IMR-90 (cell line): Measurements from ENCODE around the gene TTLL7. TPM values are rescaled to one million over a fixed set of nuclear protein-coding genes. Genes with fewer than 3 reads are reported as not detected.

Source experiments
- ATAC-seq: fragments of 200-7000 bp; cut with Tn5 transposase; 2 replicates; pipeline ENCODE4 v1.9.1; 2020; ENCODE audit warnings: low read depth, mild to moderate bottlenecking, moderate library complexity
- BruUV-seq: library from RNA; stranded (reverse); fragments of 400-500 nt; replicated peaks from 2 replicates; lab custom pipeline; 2021; lab: Mats Ljungman, UMichigan
- CTCF ChIA-PET: fragments of 300-600 bp; formaldehyde crosslinking; extraction: SDS; loops from one replicate; lab custom pipeline; 2021; ENCODE audit warnings: antibody characterized with exemption; lab: Yijun Ruan, JAX
- POLR2A ChIA-PET: fragments of 300-600 bp; sonication (Branson Sonifier 250); formaldehyde crosslinking; loops from one replicate; lab custom pipeline; 2022; ENCODE audit warnings: antibody characterized with exemption; ENCODE audit not compliant: unreplicated experiment; lab: Charles Lee
- DNase-seq: peaks from one replicate; pipeline ENCODE4 v3.0.0; 2013
- H2AFZ ChIP-seq: replicated peaks from 2 replicates; pipeline ENCODE3; 2013; ENCODE audit warnings: low read length, mild to moderate bottlenecking; ENCODE audit not compliant: poor library complexity
- H2AK5ac ChIP-seq: 2 replicates; pipeline ENCODE4 v1.6.1; 2013; ENCODE audit warnings: low read depth, low read length, inconsistent platforms
- H2AK9ac ChIP-seq: replicated peaks from 2 replicates; pipeline ENCODE3; 2013; ENCODE audit warnings: mild to moderate bottlenecking, low read depth, low read length, moderate library complexity; ENCODE audit not compliant: poor library complexity
- H2BK120ac ChIP-seq: 2 replicates; pipeline ENCODE4 v1.6.1; 2013; ENCODE audit warnings: low read depth, low read length, inconsistent platforms
- H2BK15ac ChIP-seq: 3 replicates; pipeline ENCODE4 v1.6.1; 2013; ENCODE audit warnings: low read depth, low read length, inconsistent platforms
- H2BK20ac ChIP-seq: 2 replicates; pipeline ENCODE4 v1.6.1; 2013; ENCODE audit warnings: low read depth, mild to moderate bottlenecking, inconsistent platforms, low read length, moderate library complexity
- H2BK5ac ChIP-seq: 2 replicates; pipeline ENCODE4 v1.6.1; 2013; ENCODE audit warnings: mild to moderate bottlenecking, low read depth, low read length, inconsistent platforms; ENCODE audit not compliant: poor library complexity, severe bottlenecking
- H3K14ac ChIP-seq: replicated peaks from 2 replicates; pipeline ENCODE4 v1.6.1; 2013; ENCODE audit warnings: low read depth, low read length, inconsistent platforms
- H3K18ac ChIP-seq: 2 replicates; pipeline ENCODE4 v1.6.1; 2013; ENCODE audit warnings: low read depth, low read length, control low read depth
- H3K23ac ChIP-seq: 2 replicates; pipeline ENCODE4 v1.6.1; 2013; ENCODE audit warnings: low read depth, low read length, inconsistent platforms
- H3K27ac ChIP-seq: 2 replicates; pipeline ENCODE4 v1.5.1; 2013; ENCODE audit warnings: mild to moderate bottlenecking, control low read depth, low read length; ENCODE audit not compliant: insufficient read depth
- H3K27me3 ChIP-seq: 2 replicates; pipeline ENCODE4 v1.6.1; 2013; ENCODE audit warnings: low read length; ENCODE audit not compliant: control insufficient read depth, insufficient read depth
- H3K36me3 ChIP-seq: 2 replicates; pipeline ENCODE4 v1.6.1; 2013; ENCODE audit warnings: low read length, mixed read lengths; ENCODE audit not compliant: control insufficient read depth, insufficient read depth
- H3K4ac ChIP-seq: 2 replicates; pipeline ENCODE4 v1.6.1; 2013; ENCODE audit warnings: low read depth, low read length, inconsistent platforms
- H3K4me1 ChIP-seq: 2 replicates; pipeline ENCODE4 v1.6.1; 2013; ENCODE audit warnings: low read length, mixed read lengths; ENCODE audit not compliant: control insufficient read depth, insufficient read depth
- H3K4me2 ChIP-seq: 2 replicates; pipeline ENCODE4 v1.6.1; 2013; ENCODE audit warnings: low read depth, mild to moderate bottlenecking, control low read depth, low read length, moderate library complexity
- H3K4me3 ChIP-seq: 2 replicates; pipeline ENCODE4 v1.5.1; 2013; ENCODE audit warnings: low read depth, mild to moderate bottlenecking, control low read depth, low read length, moderate library complexity; ENCODE audit not compliant: insufficient read depth
- H3K56ac ChIP-seq: 2 replicates; pipeline ENCODE4 v1.6.1; 2013; ENCODE audit warnings: low read length, inconsistent platforms; ENCODE audit not compliant: insufficient read depth; ENCODE audit errors: extremely low read depth
- H3K79me1 ChIP-seq, 2 experiments: 2 replicates each; pipeline ENCODE4 v1.6.1; 2013; ENCODE audit warnings: low read length in 2 of 2, inconsistent platforms in 1 of 2, low read depth in 1 of 2
- H3K9ac ChIP-seq: 2 replicates; pipeline ENCODE4 v1.6.1; 2013; ENCODE audit warnings: low read depth, low read length, control low read depth
- H3K9me1 ChIP-seq: 2 replicates; pipeline ENCODE4 v1.6.1; 2013; ENCODE audit warnings: low read length, inconsistent platforms; ENCODE audit not compliant: insufficient read depth
- H3K9me3 ChIP-seq: 2 replicates; pipeline ENCODE4 v1.6.1; 2013; ENCODE audit warnings: low read length; ENCODE audit not compliant: control insufficient read depth, insufficient read depth
- H4K20me1 ChIP-seq: 2 replicates; pipeline ENCODE4 v1.6.1; 2013; ENCODE audit warnings: low read length, inconsistent platforms; ENCODE audit not compliant: insufficient read depth
- H4K5ac ChIP-seq: 2 replicates; pipeline ENCODE4 v1.6.1; 2013; ENCODE audit warnings: mild to moderate bottlenecking, low read depth, low read length, control low read depth
- H4K8ac ChIP-seq, 2 experiments: 2 replicates each; pipeline ENCODE4 v1.6.1; 2013; ENCODE audit warnings: low read depth in 2 of 2, low read length in 2 of 2, control low read depth in 1 of 2, inconsistent platforms in 1 of 2
- H4K91ac ChIP-seq: 2 replicates; pipeline ENCODE4 v1.6.1; 2013; ENCODE audit warnings: low read depth, low read length, inconsistent platforms; ENCODE audit not compliant: insufficient read depth
- BHLHE40 ChIP-seq: fragments of 150-350 bp; IDR thresholded peaks from 2 replicates; pipeline ENCODE4 v1.6.1; 2016; ENCODE audit warnings: mild to moderate bottlenecking, low read depth, low read length
- CHD1 ChIP-seq: IDR thresholded peaks from 2 replicates; pipeline ENCODE4 v1.6.1; 2012; ENCODE audit warnings: low read depth, low read length, improper control_type of control experiment
- CTCF ChIP-seq: conservative IDR thresholded peaks from 2 replicates; pipeline ENCODE4 v1.5.1; 2012; ENCODE audit warnings: mild to moderate bottlenecking, low read depth, low read length, improper control_type of control experiment
- ELK1 ChIP-seq: fragments of 150-350 bp; IDR thresholded peaks from 2 replicates; pipeline ENCODE4 v1.6.1; 2016; ENCODE audit warnings: low read depth, mild to moderate bottlenecking, low read length, moderate library complexity, borderline replicate concordance
- FOS ChIP-seq: fragments of 150-350 bp; IDR thresholded peaks from 2 replicates; pipeline ENCODE4 v1.6.1; 2016; ENCODE audit warnings: low read depth, low read length
- MAZ ChIP-seq: IDR thresholded peaks from 2 replicates; pipeline ENCODE4 v1.6.1; 2012; ENCODE audit warnings: low read depth, mild to moderate bottlenecking, low read length, improper control_type of control experiment, moderate library complexity, borderline replicate concordance
- MXI1 ChIP-seq: IDR thresholded peaks from 2 replicates; pipeline ENCODE4 v1.6.1; 2012; ENCODE audit warnings: low read depth, mild to moderate bottlenecking, low read length, moderate library complexity, borderline replicate concordance
- NFE2L2 ChIP-seq: fragments of 150-350 bp; IDR thresholded peaks from 2 replicates; pipeline ENCODE4 v1.6.1; 2016; ENCODE audit warnings: low read depth, mild to moderate bottlenecking, low read length
- POLR2A ChIP-seq: IDR thresholded peaks from 2 replicates; pipeline ENCODE4 v1.6.1; 2012; ENCODE audit warnings: mild to moderate bottlenecking, low read depth, low read length
- RAD21 ChIP-seq: IDR thresholded peaks from 2 replicates; pipeline ENCODE4 v1.6.1; 2012; ENCODE audit warnings: low read length, improper control_type of control experiment
- RCOR1 ChIP-seq: IDR thresholded peaks from 2 replicates; pipeline ENCODE4 v1.6.1; 2012; ENCODE audit warnings: mild to moderate bottlenecking, low read length, improper control_type of control experiment; ENCODE audit not compliant: insufficient replicate concordance
- WGBS, 2 experiments: methylation state at CpG; one replicate each; pipeline versions ENCODE4 v1.1.5 to v1.1.7; 2013; ENCODE audit warnings: missing lambda C conversion rate in 2 of 2; ENCODE audit not compliant: insufficient read length in 1 of 2; ENCODE audit errors: extremely low coverage in 2 of 2; 5-methylcytosine and 5-hydroxymethylcytosine counted together
- dilution Hi-C: fragments of 300-500 bp; cut with HindIII; formaldehyde crosslinking; loops from one replicate; pipeline ENCODE4 v1.14.3; 2018; ENCODE audit warnings: low sequenced_read_pairs; ENCODE audit not compliant: unreplicated experiment
- in situ Hi-C: fragments of 300-500 bp; cut with MboI; formaldehyde crosslinking; loops from 3 replicates; pipeline ENCODE4 v1.14.3; 2019; ENCODE audit warnings: low sequenced_read_pairs, inconsistent platforms, mixed read lengths
- intact Hi-C: fragments of 100-400 bp; cut with micrococcal nuclease; formaldehyde crosslinking; loops from 2 replicates; pipeline ENCODE4 v1.10.0; 2022
- polyA plus RNA-seq, 3 experiments: library from polyadenylated mRNA; depleted of rRNA; stranded (reverse); fragments of >200 nt; gene quantifications; 2 replicates each; pipeline ENCODE4 v1.2.3, GENCODE V29; 2012; ENCODE audit warnings: low replicate concordance in 1 of 3
- total RNA-seq: library from RNA; depleted of rRNA; stranded (reverse); fragments of >200 nt; gene quantifications from 2 replicates; pipeline ENCODE4 v1.2.3, GENCODE V29; 2012

TTLL7 gene
- total and polyA plus RNA-seq, 2 of the 4 experiments (the other 2 are of a cell fraction): 5.7 to 8.1 TPM

DNA sequence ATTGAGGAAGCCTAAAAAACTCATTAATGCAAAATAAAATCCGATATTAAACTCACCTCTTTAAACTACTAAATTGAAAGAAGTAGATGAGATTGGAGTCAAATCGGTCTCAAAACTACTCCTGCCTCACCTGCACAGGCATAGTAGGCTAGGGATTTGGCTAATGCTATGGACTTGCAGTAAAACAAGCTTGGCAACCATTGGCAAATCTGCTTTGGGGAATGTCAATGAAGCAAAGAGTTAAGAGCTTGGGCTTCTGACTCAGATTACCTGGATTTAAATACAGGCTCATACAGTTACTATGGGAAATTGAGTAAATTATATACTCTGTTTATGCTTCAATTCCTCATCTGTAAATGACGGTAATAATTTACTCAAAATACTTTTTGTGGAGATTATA is 111.4 kb downstream of the TTLL7 start:
- no peak overlapping the region for H4K5ac ChIP-seq
- H3K36me3 ChIP-seq: no peaks in the 10 kb centered on the region
- BruUV-seq: no TSS peak
- H4K8ac ChIP-seq: no peak overlapping the region
- H2AFZ ChIP-seq: no peak overlapping the region
- H4K91ac ChIP-seq: no peak overlapping the region
- no peak overlapping the region for H2BK20ac ChIP-seq
- ChIA-PET CTCF (no interaction called here), POLR2A (no interaction called here)
- H3K9ac ChIP-seq: no peak overlapping the region
- no peak for DNase-seq
- no peak for TF ChIP-seq MAZ
- no peak for TF ChIP-seq MXI1
- no peak for TF ChIP-seq FOS
- TF ChIP-seq POLR2A: no peak
- no peak for TF ChIP-seq CHD1
- TF ChIP-seq RAD21: no peak
- no peak for TF ChIP-seq CTCF
- no peak for TF ChIP-seq ELK1
- no peak for TF ChIP-seq RCOR1
- TF ChIP-seq BHLHE40: no peak
- no peak for TF ChIP-seq NFE2L2
- no peak for ATAC-seq
- no peak overlapping the region for H2BK120ac ChIP-seq
- dilution Hi-C loops: no loop called here
- H3K27ac ChIP-seq: no peak overlapping the region
- H3K4ac ChIP-seq: no peak overlapping the region
- H3K14ac ChIP-seq: no peak overlapping the region
- peaks cover 2% of the 10 kb centered on the region; the same call in 1 of the 2 replicates for H3K4me1 ChIP-seq
- no peak overlapping the region for H3K4me2 ChIP-seq
- no peak overlapping the region for H2BK15ac ChIP-seq
- H3K56ac ChIP-seq: no peak overlapping the region
- H2AK5ac ChIP-seq: no peak overlapping the region
- intact Hi-C loops: no loop called here
- no peaks in the 10 kb centered on the region for H3K27me3 ChIP-seq
- H2AK9ac ChIP-seq: no peak overlapping the region
- no peak overlapping the region for H3K4me3 ChIP-seq
- no CpG with 5 or more reads among the region's 3 CpGs for WGBS, 2 experiments
- H3K79me1 ChIP-seq: no peaks in the 10 kb centered on the region
- H3K23ac ChIP-seq: no peak overlapping the region
- in situ Hi-C loops: no loop called here
- H2BK5ac ChIP-seq: no peak overlapping the region
- no peaks in the 10 kb centered on the region for H4K20me1 ChIP-seq
- H3K9me1 ChIP-seq: peaks cover 3% of the 10 kb centered on the region; the same call in 1 of the 2 replicates
- no peak overlapping the region for H3K18ac ChIP-seq
- H3K9me3 ChIP-seq: no peaks in the 10 kb centered on the region
